Skeletal muscle tissue (tissue), 4 donors: ENCODE results near the gene PLXNC1. TPM values are rescaled to one million over a fixed set of nuclear protein-coding genes. Genes with fewer than 3 reads are reported as not detected.
A peak's percentile ranks its signal among the peaks of the same experiment; 100 is the strongest.

Source experiments
- H3K27ac ChIP-seq: one replicate; pipeline ENCODE4 v1.7.0; 2013; ENCODE audit warnings: mild to moderate bottlenecking, low read depth, low read length, inconsistent platforms
- H3K27me3 ChIP-seq, 3 donors: one replicate each; pipeline ENCODE4 v1.7.0; 2013; ENCODE audit warnings: low read length in 3 of 3; ENCODE audit not compliant: control insufficient read depth in 3 of 3, insufficient read depth in 3 of 3
- H3K36me3 ChIP-seq, 3 donors: one replicate each; pipeline ENCODE4 v1.7.0; 2013; ENCODE audit warnings: low read length in 3 of 3; ENCODE audit not compliant: control insufficient read depth in 3 of 3, insufficient read depth in 3 of 3
- H3K4me1 ChIP-seq, 3 donors: one replicate each; pipeline ENCODE4 v1.7.0; 2013; ENCODE audit warnings: low read length in 3 of 3, mild to moderate bottlenecking in 3 of 3; ENCODE audit not compliant: control insufficient read depth in 3 of 3, insufficient read depth in 3 of 3
- H3K4me3 ChIP-seq, 3 donors: one replicate each; pipeline ENCODE4 v1.7.0; 2013; ENCODE audit warnings: low read length in 3 of 3
- H3K9ac ChIP-seq, 3 donors: one replicate each; pipeline ENCODE4 v1.7.0; 2013; ENCODE audit warnings: low read length in 3 of 3, mild to moderate bottlenecking in 3 of 3, moderate library complexity in 2 of 3, low read depth in 1 of 3
- H3K9me3 ChIP-seq, 3 donors: one replicate each; pipeline ENCODE4 v1.7.0; 2013; ENCODE audit warnings: low read length in 3 of 3; ENCODE audit not compliant: control insufficient read depth in 3 of 3
- total RNA-seq: library from RNA; depleted of rRNA; stranded (reverse); fragments of >200 nt; gene quantifications from one replicate; pipeline ENCODE4 v1.2.3, GENCODE V29; 2014
- donor health status: Osteomylitis.

PLXNC1 gene
- total RNA-seq, 1 donor from 2014 or later: 17.2 TPM

DNA sequence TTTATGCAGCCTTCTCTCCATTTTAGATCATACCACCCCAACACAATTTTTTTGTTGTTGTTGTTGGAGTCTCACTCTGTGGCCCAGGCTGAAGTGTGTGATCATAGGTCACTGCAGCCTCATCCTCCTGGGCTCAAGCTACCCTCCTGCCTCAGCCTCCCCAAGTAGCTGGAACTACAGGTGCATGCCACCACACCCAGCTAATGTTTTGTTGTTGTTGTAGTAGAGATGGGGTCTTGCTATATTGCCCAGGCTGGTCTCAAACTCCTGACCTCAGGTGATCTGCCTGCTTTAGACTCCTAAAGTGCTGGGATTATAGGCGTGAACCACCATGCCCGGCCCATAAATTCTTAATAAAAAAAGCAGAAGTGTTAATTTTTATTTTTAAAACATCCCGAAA is 111.6 kb downstream of the PLXNC1 start:
- no peak overlapping the region for H3K4me3 ChIP-seq
- peaks cover 17 to 30% (median 20%) of the 10 kb centered on the region in 3 donors for H3K4me1 ChIP-seq
- H3K27me3 ChIP-seq: no peaks in the 10 kb centered on the region
- no peaks in the 10 kb centered on the region for H3K36me3 ChIP-seq
- H3K27ac ChIP-seq: peak overlapping the region; percentile 92
- H3K9ac ChIP-seq: peak overlapping the region in 1 of 3 donors; percentile 40
- no peaks in the 10 kb centered on the region for H3K9me3 ChIP-seq

DNA sequence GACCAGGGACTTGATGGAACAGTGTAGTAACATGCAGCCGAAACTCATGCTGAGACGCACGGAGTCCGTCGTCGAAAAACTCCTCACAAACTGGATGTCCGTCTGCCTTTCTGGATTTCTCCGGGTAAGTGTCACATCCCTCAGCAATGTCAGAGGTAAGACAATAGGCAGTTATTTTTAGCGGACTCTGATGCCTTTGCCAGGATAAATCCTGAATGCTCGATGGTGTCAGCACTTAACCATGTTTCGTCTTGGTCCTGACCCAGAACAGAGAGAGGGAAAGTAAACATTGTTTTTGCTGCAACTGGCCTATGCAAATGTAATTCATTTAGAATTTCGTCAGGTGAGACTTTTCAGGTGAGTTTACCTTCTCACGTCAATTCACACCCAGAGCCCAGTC is 112.3 kb downstream of the PLXNC1 start:
- Histone ChIP-seq H3K36me3 (no peaks in the 10 kb centered on the region), H3K9me3 (no peaks in the 10 kb centered on the region), H3K4me3 (peak overlapping the region in 2 of 3 donors; percentile 51 to 67), H3K27me3 (no peaks in the 10 kb centered on the region), H3K27ac (peak overlapping the region; percentile 92), H3K4me1 (peaks cover 21 to 35% (median 24%) of the 10 kb centered on the region in 3 donors), H3K9ac (peak overlapping the region; percentile 16 to 84 (median 40))

DNA sequence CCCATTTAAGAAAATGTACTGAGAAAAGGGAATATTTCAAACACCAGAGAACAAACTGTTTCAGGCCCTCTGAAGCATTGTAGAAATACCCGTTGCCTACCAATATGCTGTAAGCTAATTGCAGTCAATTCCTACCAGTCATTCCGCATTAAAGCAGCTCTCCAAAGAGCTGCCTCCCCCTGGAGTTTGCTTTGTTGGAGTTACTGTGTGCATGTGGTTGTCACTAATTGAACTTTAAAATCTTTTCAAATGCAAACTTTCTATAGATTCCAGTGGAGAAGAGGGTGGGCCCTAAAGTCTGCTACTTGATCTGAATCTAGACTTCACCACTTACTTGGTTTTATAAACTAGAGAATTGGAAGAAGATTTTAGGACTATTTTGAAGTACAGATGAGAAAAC is 112.7 kb downstream of the PLXNC1 start:
- Histone ChIP-seq H3K27me3 (no peaks in the 10 kb centered on the region), H3K36me3 (no peaks in the 10 kb centered on the region), H3K27ac (peak overlapping the region; percentile 92), H3K9ac (peak overlapping the region; percentile 16 to 84 (median 84)), H3K4me1 (peaks cover 25 to 38% (median 28%) of the 10 kb centered on the region in 3 donors), H3K9me3 (no peaks in the 10 kb centered on the region), H3K4me3 (no peak overlapping the region)

DNA sequence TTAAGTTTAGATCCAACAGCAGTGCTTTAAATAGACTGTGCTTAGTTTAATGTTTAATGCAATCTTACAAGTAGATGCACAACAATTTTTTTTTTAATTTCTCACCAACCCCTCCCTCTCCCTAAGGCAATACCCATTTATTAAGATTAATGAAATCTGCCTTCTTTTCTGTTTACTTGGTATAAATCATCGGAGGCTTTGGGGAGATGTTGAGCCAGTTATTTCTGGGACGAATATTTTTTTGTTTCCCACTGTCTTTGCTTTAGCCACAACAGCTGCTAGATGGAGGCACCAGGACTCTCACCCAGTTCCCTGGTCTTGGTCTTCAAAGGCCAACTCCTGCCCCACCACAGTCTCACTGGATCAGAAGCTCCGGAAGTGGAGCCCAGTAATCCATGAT is 113.4 kb downstream of the PLXNC1 start:
- Histone ChIP-seq H3K27ac (peak overlapping the region; percentile 92), H3K4me1 (peaks cover 32 to 45% (median 32%) of the 10 kb centered on the region in 3 donors), H3K36me3 (no peaks in the 10 kb centered on the region), H3K9ac (peak overlapping the region; percentile 81 to 84 (median 84)), H3K4me3 (peak overlapping the region; percentile 65 to 88 (median 78)), H3K9me3 (no peaks in the 10 kb centered on the region), H3K27me3 (no peaks in the 10 kb centered on the region)

DNA sequence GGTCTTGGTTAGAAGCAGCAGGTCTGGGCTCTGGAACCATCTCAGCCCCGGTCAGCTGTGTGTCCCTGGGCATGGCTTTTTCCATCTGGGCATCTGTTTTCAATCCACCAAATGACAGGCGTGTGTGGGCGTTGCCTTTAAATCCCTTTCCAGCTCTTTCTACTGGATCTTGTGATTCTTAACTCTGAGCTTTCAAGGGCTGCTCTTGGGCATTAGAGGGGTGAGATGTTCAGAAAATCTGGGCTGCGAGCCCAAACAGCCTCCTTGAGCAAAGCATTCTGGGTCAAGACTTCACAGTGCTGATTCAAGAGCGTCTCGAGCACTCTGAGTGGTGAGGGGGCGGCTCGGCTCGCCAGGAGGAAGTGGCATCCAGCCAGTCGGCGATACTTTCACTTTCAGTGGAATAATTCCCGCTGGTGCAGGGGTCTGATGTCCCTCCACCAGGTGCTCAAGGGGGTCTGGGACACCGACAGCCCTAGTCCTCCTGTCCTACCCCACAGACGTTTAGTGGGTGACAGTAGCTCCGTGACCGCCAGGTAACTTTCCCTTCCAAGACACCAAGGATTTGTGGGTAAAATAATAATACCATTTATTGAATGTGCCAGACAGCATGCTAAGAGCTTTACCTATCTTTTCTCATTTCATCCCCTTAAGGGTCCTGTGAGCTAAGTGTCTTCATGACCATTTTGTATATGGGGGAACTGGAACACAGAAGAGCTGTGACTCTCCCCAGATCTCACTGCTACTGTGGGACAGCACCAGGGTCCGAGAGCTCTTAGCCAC is 114.0 kb downstream of the PLXNC1 start:
- Histone ChIP-seq H3K4me1 (peaks cover 32 to 46% (median 34%) of the 10 kb centered on the region in 3 donors), H3K9me3 (no peaks in the 10 kb centered on the region), H3K27ac (peak overlapping the region; percentile 92), H3K4me3 (peak overlapping the region; percentile 65 to 88 (median 78)), H3K36me3 (no peaks in the 10 kb centered on the region), H3K27me3 (no peaks in the 10 kb centered on the region), H3K9ac (peak overlapping the region; percentile 81 to 84 (median 84))

DNA sequence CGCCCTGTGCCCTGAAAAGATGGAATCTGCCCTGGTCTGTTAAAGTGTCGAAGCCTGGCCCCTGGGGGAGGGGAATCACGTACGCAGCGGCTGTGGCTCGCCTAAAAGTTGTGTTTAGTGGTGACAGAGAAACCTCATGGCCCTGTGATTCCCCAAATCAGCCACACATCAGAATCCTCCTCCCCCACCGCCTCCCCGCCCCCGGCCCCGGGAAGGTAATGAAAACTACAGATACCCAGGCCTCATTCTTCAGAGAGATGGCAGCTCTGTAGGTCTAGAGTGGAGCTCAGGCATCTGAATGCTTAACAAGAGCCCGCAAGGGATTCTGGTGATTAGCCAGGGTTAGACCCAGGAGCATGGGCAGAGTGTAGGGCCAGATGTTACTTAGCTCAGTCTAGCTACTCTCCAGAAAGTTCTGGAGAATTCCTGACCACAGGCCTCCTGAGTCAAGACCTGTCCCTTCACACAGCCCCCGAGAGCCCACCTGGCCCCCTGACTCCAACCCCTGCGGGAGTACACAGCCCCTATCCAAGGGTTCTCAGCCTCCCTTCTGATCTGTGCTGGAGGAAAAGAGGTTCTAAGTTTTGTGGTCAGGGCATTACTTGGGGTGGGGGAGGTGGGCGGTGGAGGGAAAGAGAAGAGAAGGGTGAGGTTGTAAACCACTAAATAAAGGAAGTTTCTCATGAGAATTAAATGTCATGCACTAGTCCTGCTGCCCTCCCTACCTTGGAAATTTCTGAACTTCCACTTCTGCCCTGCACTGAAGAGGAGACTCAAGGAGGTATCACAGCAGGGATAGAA is 114.8 kb downstream of the PLXNC1 start:
- H3K9me3 ChIP-seq: no peaks in the 10 kb centered on the region
- H3K27me3 ChIP-seq: no peaks in the 10 kb centered on the region
- H3K4me3 ChIP-seq: peak overlapping the region; percentile 65 to 88 (median 78)
- no peaks in the 10 kb centered on the region for H3K36me3 ChIP-seq
- peak overlapping the region; percentile 81 to 84 (median 84) for H3K9ac ChIP-seq
- peak overlapping the region; percentile 92 for H3K27ac ChIP-seq
- peaks cover 32 to 46% (median 34%) of the 10 kb centered on the region in 3 donors for H3K4me1 ChIP-seq

DNA sequence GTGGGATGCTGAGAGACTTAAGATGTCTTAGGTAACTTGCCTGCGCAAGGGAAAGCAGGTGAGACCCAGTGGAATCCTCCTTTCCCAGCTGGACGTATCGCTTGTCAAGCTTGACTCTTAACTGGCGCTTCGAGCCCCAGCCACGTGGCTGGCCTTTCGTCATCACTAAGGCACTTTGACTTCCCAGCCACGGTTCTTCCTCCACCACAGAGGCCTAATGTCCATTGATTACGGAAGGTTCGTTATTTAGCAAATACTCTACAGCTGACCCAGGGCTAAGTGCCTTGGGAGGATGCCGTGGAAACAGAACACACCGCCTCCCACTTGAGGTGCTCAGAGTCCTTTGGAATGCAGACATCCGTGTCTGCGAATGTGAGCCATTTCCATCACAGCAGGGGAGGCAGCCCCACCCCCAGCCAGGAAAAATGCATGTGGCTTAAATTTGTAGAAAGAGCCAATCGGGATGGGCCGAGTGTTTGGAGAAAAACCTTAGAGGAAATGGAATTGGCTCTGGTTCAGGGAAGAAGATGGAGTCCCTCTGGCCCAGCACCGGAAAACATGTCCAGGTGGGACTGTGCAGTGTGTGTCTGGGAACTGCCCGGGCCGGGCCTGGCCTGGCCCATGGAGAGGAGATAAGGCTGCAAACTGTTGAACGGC is 115.7 kb downstream of the PLXNC1 start:
- Histone ChIP-seq H3K27ac (peak overlapping the region; percentile 92), H3K4me1 (peaks cover 32 to 46% (median 34%) of the 10 kb centered on the region in 3 donors), H3K27me3 (no peaks in the 10 kb centered on the region), H3K36me3 (no peaks in the 10 kb centered on the region), H3K4me3 (no peak overlapping the region), H3K9me3 (no peaks in the 10 kb centered on the region), H3K9ac (no peak overlapping the region)

DNA sequence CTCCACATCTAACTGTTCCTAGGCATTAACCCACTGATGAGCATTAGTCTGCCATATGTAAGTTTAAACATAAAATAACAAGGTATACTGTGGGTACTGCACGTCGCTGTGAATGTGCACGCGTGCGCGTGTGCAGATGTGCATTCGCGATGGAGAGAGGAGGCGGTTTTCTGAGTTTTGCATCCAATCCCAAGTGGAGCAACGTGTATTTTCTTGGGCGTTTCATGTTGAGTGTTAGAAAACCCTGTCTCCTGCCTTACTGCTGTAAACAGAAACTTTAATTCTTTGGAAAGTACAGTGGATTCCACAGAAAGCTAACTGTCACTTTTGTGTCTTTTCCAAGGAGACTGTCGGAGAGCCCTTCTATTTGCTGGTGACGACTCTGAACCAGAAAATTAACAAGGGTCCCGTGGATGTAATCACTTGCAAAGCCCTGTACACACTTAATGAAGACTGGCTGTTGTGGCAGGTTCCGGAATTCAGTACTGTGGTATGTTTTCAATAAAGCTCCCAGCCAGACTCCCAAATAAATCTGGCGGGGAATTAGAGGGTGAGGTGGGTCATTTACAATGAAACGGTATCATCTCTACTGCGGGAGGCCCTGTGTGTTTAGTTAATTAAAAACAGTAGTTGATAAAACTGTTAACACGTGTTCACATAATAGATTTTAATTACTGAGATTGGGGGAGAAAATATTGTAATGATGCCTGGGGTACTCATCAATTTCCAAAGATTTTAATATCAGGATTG is 116.5 kb downstream of the PLXNC1 start:
- Histone ChIP-seq H3K9me3 (no peaks in the 10 kb centered on the region), H3K36me3 (no peaks in the 10 kb centered on the region), H3K4me3 (no peak overlapping the region), H3K27ac (peak overlapping the region; percentile 56), H3K27me3 (no peaks in the 10 kb centered on the region), H3K4me1 (peaks cover 32 to 46% (median 34%) of the 10 kb centered on the region in 3 donors), H3K9ac (no peak overlapping the region)

DNA sequence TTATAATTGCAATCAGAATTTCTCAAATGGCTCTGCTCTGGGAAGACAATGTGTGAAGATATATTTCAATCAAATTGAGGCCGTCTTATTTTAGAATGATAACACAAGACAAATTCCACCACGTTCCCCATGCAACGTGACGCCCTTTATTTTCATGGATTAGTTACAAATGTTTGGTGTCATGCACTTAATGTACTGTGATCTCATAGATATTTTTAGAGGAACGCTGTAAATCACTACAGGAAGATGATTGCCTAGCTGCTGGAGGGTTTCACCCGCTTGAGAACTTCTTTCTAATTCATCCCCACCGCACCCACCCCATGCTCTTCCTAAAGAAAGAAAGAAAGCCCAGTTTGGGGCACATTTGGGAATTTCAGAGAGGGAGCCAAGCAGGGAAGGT is 117.2 kb downstream of the PLXNC1 start:
- Histone ChIP-seq H3K27ac (peak overlapping the region; percentile 56), H3K4me3 (no peak overlapping the region), H3K9ac (no peak overlapping the region), H3K36me3 (no peaks in the 10 kb centered on the region), H3K4me1 (peaks cover 32 to 44% (median 32%) of the 10 kb centered on the region in 3 donors), H3K27me3 (no peaks in the 10 kb centered on the region), H3K9me3 (no peaks in the 10 kb centered on the region)
